ENCODE data around the gene UNC80.

The UNC80 gene

DNA sequence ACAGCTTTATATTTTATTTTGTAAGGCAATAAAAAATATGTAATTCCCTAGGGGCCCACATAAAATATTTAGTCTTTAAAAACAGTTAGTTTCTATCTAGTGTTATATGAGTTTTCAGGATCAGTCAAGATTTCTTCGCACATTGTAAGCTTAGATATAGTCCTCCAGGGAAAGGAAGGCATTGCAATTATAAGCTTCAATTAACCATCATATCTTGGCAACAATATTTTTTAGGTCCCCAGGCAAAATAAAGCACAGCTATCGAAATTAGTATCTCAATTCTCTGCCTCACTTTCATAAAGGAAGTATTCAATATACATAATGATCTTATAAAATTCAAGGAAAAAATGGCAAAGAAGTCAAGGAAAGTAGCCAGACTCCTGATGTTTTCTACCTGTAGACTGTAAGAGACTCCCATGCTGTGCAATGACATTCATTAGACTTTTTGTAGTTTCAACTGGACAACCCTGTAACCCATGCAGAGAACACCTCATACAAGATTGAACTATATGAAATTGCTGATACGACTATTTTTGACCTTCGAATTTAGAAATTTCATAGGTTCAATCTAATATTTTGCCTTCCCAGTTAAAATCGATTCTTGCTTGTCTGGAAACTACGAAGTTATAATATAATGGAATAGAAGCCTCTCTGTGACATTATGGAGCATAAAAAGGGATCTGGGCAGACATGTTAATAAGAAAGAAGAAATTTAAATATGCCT, 96.8 kb downstream of the UNC80 start:
- H3K9me3 ChIP-seq (ENCODE audit: control insufficient read depth in 1 of 2, low read length in 2 of 2) = no peaks in the 10 kb centered on the region

DNA sequence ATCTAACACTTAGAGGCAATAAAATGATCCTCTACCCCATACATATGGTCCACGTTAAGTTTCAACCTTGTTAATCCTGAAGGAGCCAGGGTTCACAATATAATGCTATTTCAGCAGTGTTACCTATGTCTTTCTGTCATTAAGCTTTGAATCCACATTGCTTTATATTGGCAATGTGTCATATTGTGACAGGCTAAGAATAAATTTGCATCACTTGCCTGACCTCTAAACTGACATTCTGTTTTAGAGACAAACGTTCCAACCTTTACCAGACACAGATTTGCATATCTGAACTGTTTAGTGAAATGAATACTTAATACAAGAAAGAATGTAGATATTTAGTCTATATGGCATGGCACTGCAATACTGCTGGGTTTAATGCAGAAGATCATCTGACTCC, 98.4 kb downstream of the UNC80 start:
- no peaks in the 10 kb centered on the region for H3K36me3 ChIP-seq (ENCODE audit: control insufficient read depth in 1 of 2, insufficient read depth in 2 of 2, low read length in 2 of 2)
- no peak overlapping the region for H3K27ac ChIP-seq (ENCODE audit: low read length)
- H3K9me3 ChIP-seq (ENCODE audit: control insufficient read depth in 1 of 2, low read length in 2 of 2) = no peaks in the 10 kb centered on the region
- no peaks in the 10 kb centered on the region for H3K4me1 ChIP-seq (ENCODE audit: control insufficient read depth in 1 of 2, insufficient read depth in 2 of 2, low read length in 2 of 2)
- no peaks in the 10 kb centered on the region for H3K27me3 ChIP-seq (ENCODE audit: low read depth, low read length)
- no peak overlapping the region for H3K4me3 ChIP-seq (ENCODE audit: low read depth in 1 of 2, low read length in 2 of 2)

More for the DNA sequence above, 96.8 kb downstream of the UNC80 start:
- Histone ChIP-seq H3K27me3 (ENCODE audit: low read depth, low read length) (no peaks in the 10 kb centered on the region), H3K4me1 (ENCODE audit: control insufficient read depth in 1 of 2, insufficient read depth in 2 of 2, low read length in 2 of 2) (no peaks in the 10 kb centered on the region), H3K27ac (ENCODE audit: low read length) (no peak overlapping the region), H3K4me3 (ENCODE audit: low read depth in 1 of 2, low read length in 2 of 2) (no peak overlapping the region), H3K36me3 (ENCODE audit: control insufficient read depth in 1 of 2, insufficient read depth in 2 of 2, low read length in 2 of 2) (no peaks in the 10 kb centered on the region)

DNA sequence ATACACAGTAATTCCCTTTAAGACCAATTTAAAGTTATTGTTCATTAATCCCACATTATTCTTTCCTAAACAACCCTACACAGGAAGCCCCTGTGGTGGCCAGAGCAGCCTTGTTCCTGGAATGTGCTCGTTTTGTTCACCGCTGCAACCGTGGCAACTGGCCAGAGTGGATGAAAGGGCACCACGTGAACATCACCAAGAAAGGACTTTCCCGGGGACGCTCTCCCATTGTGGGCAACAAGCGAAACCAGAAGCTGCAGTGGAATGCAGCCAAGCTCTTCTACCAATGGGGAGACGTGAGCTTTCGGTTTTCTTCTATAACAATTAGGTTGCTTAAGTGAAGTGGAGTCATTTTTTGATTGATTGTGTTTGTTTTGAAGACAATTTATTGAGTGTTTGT, 101.0 kb downstream of the UNC80 start:
- Histone ChIP-seq H3K27ac (ENCODE audit: low read length) (no peak overlapping the region), H3K4me1 (ENCODE audit: control insufficient read depth in 1 of 2, insufficient read depth in 2 of 2, low read length in 2 of 2) (no peaks in the 10 kb centered on the region), H3K9me3 (ENCODE audit: control insufficient read depth in 1 of 2, low read length in 2 of 2) (no peaks in the 10 kb centered on the region), H3K4me3 (ENCODE audit: low read depth in 1 of 2, low read length in 2 of 2) (no peak overlapping the region), H3K27me3 (ENCODE audit: low read depth, low read length) (no peaks in the 10 kb centered on the region), H3K36me3 (ENCODE audit: control insufficient read depth in 1 of 2, insufficient read depth in 2 of 2, low read length in 2 of 2) (no peaks in the 10 kb centered on the region)

DNA sequence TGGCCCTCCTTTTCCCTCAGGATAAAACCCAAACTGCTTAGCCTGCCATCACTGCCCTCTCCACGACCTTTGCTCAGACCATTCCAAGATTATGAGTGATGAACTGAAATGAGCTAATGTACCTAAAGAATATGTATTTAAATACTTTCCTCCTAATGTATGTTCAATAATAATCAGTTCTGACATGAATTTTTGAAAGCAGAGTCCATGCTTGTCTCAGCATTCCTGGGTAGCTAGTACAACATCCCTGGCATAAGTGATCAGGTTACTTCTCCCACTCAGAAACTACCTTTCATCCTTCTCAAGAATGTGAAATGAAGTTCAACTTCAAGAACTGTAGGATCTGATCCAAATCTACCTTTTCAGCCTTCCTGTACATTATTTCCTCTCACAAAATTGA, 103.6 kb downstream of the UNC80 start:
- H3K27me3 ChIP-seq (ENCODE audit: low read depth, low read length) = no peaks in the 10 kb centered on the region
- no peaks in the 10 kb centered on the region for H3K4me1 ChIP-seq (ENCODE audit: control insufficient read depth in 1 of 2, insufficient read depth in 2 of 2, low read length in 2 of 2)
- no peak overlapping the region for H3K4me3 ChIP-seq (ENCODE audit: low read depth in 1 of 2, low read length in 2 of 2)
- no peaks in the 10 kb centered on the region for H3K36me3 ChIP-seq (ENCODE audit: control insufficient read depth in 1 of 2, insufficient read depth in 2 of 2, low read length in 2 of 2)
- H3K9me3 ChIP-seq (ENCODE audit: control insufficient read depth in 1 of 2, low read length in 2 of 2) = no peaks in the 10 kb centered on the region
- H3K27ac ChIP-seq (ENCODE audit: low read length) = no peak overlapping the region

DNA sequence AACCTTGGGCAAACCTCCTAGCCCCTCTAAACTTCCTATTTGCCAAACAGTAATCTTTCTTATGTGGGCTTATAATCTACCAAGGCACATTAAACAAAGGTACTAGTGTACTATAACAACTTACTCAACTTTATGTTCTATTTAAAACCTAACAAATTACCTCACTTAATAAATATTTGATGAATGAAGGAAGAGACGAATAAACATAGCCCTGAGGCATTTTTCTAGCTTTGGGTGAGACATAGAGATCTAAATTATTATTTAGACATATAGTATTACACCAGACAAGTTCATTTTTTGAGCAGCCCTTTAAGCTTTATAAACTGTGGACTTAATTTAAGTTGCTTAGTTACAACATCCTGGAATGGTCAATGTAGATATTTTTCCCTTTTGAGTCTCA, 104.6 kb downstream of the UNC80 start:
- no peaks in the 10 kb centered on the region for H3K4me1 ChIP-seq (ENCODE audit: control insufficient read depth in 1 of 2, insufficient read depth in 2 of 2, low read length in 2 of 2)
- no peak overlapping the region for H3K27ac ChIP-seq (ENCODE audit: low read length)
- no peak overlapping the region for H3K4me3 ChIP-seq (ENCODE audit: low read depth in 1 of 2, low read length in 2 of 2)
- no peaks in the 10 kb centered on the region for H3K36me3 ChIP-seq (ENCODE audit: control insufficient read depth in 1 of 2, insufficient read depth in 2 of 2, low read length in 2 of 2)
- no peaks in the 10 kb centered on the region for H3K27me3 ChIP-seq (ENCODE audit: low read depth, low read length)
- H3K9me3 ChIP-seq (ENCODE audit: control insufficient read depth in 1 of 2, low read length in 2 of 2) = no peaks in the 10 kb centered on the region

DNA sequence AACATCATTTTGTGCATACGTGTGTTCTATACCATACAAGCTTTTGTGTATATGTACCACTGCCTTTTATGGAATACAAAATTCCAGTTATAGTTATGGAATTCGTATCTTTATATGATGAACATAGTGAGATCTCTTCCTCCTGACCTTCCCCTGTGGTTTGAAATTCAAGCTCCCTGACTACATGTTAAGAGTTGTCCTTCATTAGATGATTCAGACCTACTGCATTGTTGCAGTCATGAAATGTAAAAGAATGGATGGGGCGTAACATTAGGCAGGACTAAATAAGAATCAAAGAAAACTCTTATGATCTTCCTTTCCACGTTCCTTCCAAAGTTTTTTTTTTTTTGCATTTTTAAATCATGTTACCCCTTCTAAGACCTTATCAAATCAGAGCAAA, 107.1 kb downstream of the UNC80 start:
- Histone ChIP-seq H3K36me3 (ENCODE audit: control insufficient read depth in 1 of 2, insufficient read depth in 2 of 2, low read length in 2 of 2) (no peaks in the 10 kb centered on the region), H3K27ac (ENCODE audit: low read length) (no peak overlapping the region), H3K9me3 (ENCODE audit: control insufficient read depth in 1 of 2, low read length in 2 of 2) (no peaks in the 10 kb centered on the region), H3K4me3 (ENCODE audit: low read depth in 1 of 2, low read length in 2 of 2) (no peak overlapping the region), H3K4me1 (ENCODE audit: control insufficient read depth in 1 of 2, insufficient read depth in 2 of 2, low read length in 2 of 2) (no peaks in the 10 kb centered on the region), H3K27me3 (ENCODE audit: low read depth, low read length) (no peaks in the 10 kb centered on the region)

DNA sequence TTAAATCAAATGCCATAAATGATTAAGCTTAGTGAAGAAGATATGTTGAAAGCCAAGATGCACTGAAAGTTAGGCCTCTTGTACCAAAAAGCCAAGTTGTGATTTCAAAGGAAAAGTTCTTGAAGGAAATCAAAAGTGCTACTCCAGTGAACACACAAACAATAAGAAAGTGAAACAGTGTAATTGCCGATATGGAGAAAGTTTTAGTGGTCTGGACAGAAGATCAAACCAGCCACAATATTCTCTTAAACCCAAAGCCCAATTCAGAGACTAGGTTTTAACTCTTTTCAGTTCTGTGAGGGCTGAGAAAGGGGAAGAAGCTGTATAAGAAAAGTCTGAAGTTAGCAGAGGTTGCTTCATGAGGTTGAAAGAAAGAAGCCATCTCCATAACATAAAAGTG, 129.0 kb downstream of the UNC80 start:
- no peaks in the 10 kb centered on the region for H3K9me3 ChIP-seq (ENCODE audit: control insufficient read depth in 1 of 2, low read length in 2 of 2)
- H3K27me3 ChIP-seq (ENCODE audit: low read depth, low read length) = no peaks in the 10 kb centered on the region
- H3K36me3 ChIP-seq (ENCODE audit: control insufficient read depth in 1 of 2, insufficient read depth in 2 of 2, low read length in 2 of 2) = no peaks in the 10 kb centered on the region
- H3K4me3 ChIP-seq (ENCODE audit: low read depth in 1 of 2, low read length in 2 of 2) = no peak overlapping the region
- no peak overlapping the region for H3K27ac ChIP-seq (ENCODE audit: low read length)
- no peaks in the 10 kb centered on the region for H3K4me1 ChIP-seq (ENCODE audit: control insufficient read depth in 1 of 2, insufficient read depth in 2 of 2, low read length in 2 of 2)

DNA sequence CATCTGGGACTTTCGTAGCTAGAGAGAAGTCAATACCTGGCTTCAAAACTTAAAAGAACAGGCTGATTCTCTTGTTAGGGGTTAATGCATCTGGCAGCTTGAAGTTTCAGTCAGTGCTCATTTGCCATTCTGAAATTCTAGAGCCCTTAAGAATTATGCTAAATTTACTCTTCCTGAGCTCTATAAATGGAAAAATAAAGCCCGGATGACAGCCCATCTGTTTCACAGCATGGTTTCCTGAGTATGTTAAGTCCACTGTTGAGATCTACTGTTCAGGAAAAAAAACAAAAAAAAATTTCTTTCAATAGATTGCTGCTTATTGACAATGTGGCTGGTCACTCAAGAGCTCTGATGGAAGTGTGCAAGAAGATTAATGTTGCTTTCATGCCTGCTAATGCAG, 129.5 kb downstream of the UNC80 start:
- Histone ChIP-seq H3K36me3 (ENCODE audit: control insufficient read depth in 1 of 2, insufficient read depth in 2 of 2, low read length in 2 of 2) (no peaks in the 10 kb centered on the region), H3K4me1 (ENCODE audit: control insufficient read depth in 1 of 2, insufficient read depth in 2 of 2, low read length in 2 of 2) (no peaks in the 10 kb centered on the region), H3K27ac (ENCODE audit: low read length) (no peak overlapping the region), H3K27me3 (ENCODE audit: low read depth, low read length) (no peaks in the 10 kb centered on the region), H3K4me3 (ENCODE audit: low read depth in 1 of 2, low read length in 2 of 2) (no peak overlapping the region), H3K9me3 (ENCODE audit: control insufficient read depth in 1 of 2, low read length in 2 of 2) (no peaks in the 10 kb centered on the region)

DNA sequence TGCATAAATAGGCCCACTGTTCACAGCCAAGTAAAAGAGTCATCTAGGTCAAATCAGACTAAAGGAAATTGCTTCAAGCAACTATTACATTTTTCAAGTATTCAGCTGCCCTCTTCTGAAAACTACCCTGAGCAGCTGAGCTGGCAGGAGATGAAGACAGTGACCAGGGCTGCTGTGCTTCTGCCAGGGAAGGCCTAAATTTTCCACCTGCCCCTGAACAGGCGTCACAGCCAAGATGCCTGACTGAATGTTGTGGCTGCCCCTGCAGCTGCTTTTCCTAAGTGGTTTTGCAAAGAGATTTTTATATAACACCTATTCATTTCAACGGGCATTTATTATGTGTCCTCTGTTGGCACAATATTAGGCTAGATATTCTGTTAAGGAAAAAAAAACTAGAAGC, 134.1 kb downstream of the UNC80 start:
- Histone ChIP-seq H3K27me3 (ENCODE audit: low read depth, low read length) (no peaks in the 10 kb centered on the region), H3K4me1 (ENCODE audit: control insufficient read depth in 1 of 2, insufficient read depth in 2 of 2, low read length in 2 of 2) (no peaks in the 10 kb centered on the region), H3K9me3 (ENCODE audit: control insufficient read depth in 1 of 2, low read length in 2 of 2) (no peaks in the 10 kb centered on the region), H3K27ac (ENCODE audit: low read length) (no peak overlapping the region), H3K36me3 (ENCODE audit: control insufficient read depth in 1 of 2, insufficient read depth in 2 of 2, low read length in 2 of 2) (no peaks in the 10 kb centered on the region), H3K4me3 (ENCODE audit: low read depth in 1 of 2, low read length in 2 of 2) (no peak overlapping the region)

DNA sequence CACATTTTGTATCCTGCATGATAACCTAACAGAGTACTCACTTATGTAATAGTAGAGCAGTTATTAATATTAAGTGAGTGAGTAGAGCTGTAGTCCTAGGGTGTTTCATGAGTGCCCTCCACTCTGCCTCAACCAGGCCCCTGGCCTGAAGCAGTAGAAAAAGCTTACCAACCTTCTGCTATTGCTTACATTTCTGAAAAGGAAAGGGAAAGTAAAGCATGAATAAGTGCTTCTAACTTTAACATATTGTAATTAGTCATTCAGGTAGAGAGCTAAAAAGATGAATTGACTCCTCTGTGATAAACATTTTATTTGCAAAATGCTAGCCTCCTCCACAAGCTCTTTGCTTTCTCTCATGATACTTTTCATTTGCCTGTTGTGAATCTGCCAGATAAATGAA, 136.1 kb downstream of the UNC80 start:
- no peaks in the 10 kb centered on the region for H3K4me1 ChIP-seq (ENCODE audit: control insufficient read depth in 1 of 2, insufficient read depth in 2 of 2, low read length in 2 of 2)
- no peaks in the 10 kb centered on the region for H3K9me3 ChIP-seq (ENCODE audit: control insufficient read depth in 1 of 2, low read length in 2 of 2)
- no peaks in the 10 kb centered on the region for H3K27me3 ChIP-seq (ENCODE audit: low read depth, low read length)
- no peaks in the 10 kb centered on the region for H3K36me3 ChIP-seq (ENCODE audit: control insufficient read depth in 1 of 2, insufficient read depth in 2 of 2, low read length in 2 of 2)
- no peak overlapping the region for H3K27ac ChIP-seq (ENCODE audit: low read length)
- no peak overlapping the region for H3K4me3 ChIP-seq (ENCODE audit: low read depth in 1 of 2, low read length in 2 of 2)

DNA sequence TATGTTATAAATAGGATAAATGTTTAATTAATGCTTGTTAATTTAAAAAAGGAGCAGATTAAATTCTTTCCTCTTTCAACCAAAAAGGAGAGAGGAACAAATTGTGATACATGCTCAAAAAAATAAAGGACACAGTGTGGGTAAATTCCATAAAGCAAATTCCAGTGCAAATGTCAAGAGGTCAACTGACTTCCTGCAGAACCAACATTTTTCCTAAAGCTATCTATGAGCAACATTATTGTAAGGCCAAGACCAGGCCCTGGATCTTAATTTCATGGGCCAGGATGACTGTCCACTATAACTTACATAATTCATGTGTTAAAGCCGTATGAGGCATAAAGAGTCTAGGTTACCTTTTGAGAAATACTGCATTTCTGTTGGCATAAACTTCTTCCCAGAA, 136.9 kb downstream of the UNC80 start:
- H3K36me3 ChIP-seq (ENCODE audit: control insufficient read depth in 1 of 2, insufficient read depth in 2 of 2, low read length in 2 of 2) = no peaks in the 10 kb centered on the region

DNA sequence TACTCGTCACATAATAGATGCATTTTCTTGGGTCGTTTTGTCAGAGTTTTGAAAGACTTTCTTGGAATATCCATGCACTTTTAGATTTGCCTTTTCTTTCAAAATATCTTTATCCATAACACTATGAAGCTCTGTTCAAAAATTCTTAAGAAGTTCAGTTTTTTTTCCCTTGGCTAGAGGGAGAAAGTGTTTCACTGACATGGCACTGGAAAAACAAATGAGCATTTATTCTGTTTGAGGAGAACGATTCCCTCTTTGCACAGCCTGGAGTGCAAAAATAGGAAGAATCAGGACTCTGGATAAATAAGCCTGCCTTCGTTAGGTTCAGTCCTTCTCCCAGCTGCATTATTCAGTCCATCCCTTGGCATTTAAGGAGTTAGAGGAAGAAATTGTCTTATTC, 139.9 kb downstream of the UNC80 start:
- Histone ChIP-seq H3K36me3 (ENCODE audit: control insufficient read depth in 1 of 2, insufficient read depth in 2 of 2, low read length in 2 of 2) (no peaks in the 10 kb centered on the region), H3K9me3 (ENCODE audit: control insufficient read depth in 1 of 2, low read length in 2 of 2) (no peaks in the 10 kb centered on the region), H3K27me3 (ENCODE audit: low read depth, low read length) (no peaks in the 10 kb centered on the region), H3K27ac (ENCODE audit: low read length) (no peak overlapping the region), H3K4me3 (ENCODE audit: low read depth in 1 of 2, low read length in 2 of 2) (no peak overlapping the region), H3K4me1 (ENCODE audit: control insufficient read depth in 1 of 2, insufficient read depth in 2 of 2, low read length in 2 of 2) (no peaks in the 10 kb centered on the region)

More for the DNA sequence above, 136.9 kb downstream of the UNC80 start:
- Histone ChIP-seq H3K27me3 (ENCODE audit: low read depth, low read length) (no peaks in the 10 kb centered on the region), H3K9me3 (ENCODE audit: control insufficient read depth in 1 of 2, low read length in 2 of 2) (no peaks in the 10 kb centered on the region), H3K4me1 (ENCODE audit: control insufficient read depth in 1 of 2, insufficient read depth in 2 of 2, low read length in 2 of 2) (no peaks in the 10 kb centered on the region), H3K27ac (ENCODE audit: low read length) (no peak overlapping the region), H3K4me3 (ENCODE audit: low read depth in 1 of 2, low read length in 2 of 2) (no peak overlapping the region)
